Right renal pelvis (tissue), 4 donors: Measurements from ENCODE around the gene BRME1. TPM values are rescaled to one million over a fixed set of nuclear protein-coding genes. Genes with fewer than 3 reads are reported as not detected.
"Not testable (repeated sequence)": the region's sequence is repeated elsewhere in the genome, so short reads cannot be mapped to it uniquely, and the experiment has no call there.

ENCODE experiments used
- DNase-seq, 4 donors: peaks; one replicate each; pipeline ENCODE4 v3.0.0-alpha.2; 2013; ENCODE audit warnings: low read depth in 4 of 4, low spot score in 3 of 4, missing footprints in 1 of 4
- polyA plus RNA-seq, 4 donors: library from polyadenylated mRNA; unstranded; fragments of 120-200 nt; gene quantifications; one replicate each; pipeline ENCODE4 v1.2.1, GENCODE V29; 2013; ENCODE audit not compliant: insufficient read length in 4 of 4

BRME1 gene
- polyA plus RNA-seq, 4 donors, result 4.8 to 6.6 (median 5.0) TPM

- DNase-seq, result no peak
These were observed 35.0 kb downstream of the BRME1 start for GRCh38 chr19:13870873-13871272.

- no peak for DNase-seq
These were observed 36.6 kb downstream of the BRME1 start for GRCh38 chr19:13869281-13869680.

- no peak for DNase-seq
These were observed 37.3 kb downstream of the BRME1 start for GRCh38 chr19:13868663-13869062.

GRCh38 chr19:13866463-13867046 is 39.4 kb downstream of the BRME1 start:
- no peak for DNase-seq

GRCh38 chr19:13865571-13866462 is 40.1 kb downstream of the BRME1 start:
- DNase-seq, result no peak

- DNase-seq, result no peak
These were observed 41.0 kb downstream of the BRME1 start for GRCh38 chr19:13864667-13865570.

GRCh38 chr19:13864046-13864666 is 41.8 kb downstream of the BRME1 start:
- DNase-seq, result no peak

GRCh38 chr19:13861714-13862531 is 44.0 kb downstream of the BRME1 start:
- peak; percentile 86 to 96 (median 90) for DNase-seq

- DNase-seq, result no peak
These were observed 44.6 kb downstream of the BRME1 start for GRCh38 chr19:13861392-13861713.

GRCh38 chr19:13860679-13861391 is 45.1 kb downstream of the BRME1 start:
- no peak for DNase-seq

GRCh38 chr19:13859361-13859880 is 46.5 kb downstream of the BRME1 start:
- DNase-seq, result no peak

- DNase-seq, result no peak
These were observed 49.4 kb downstream of the BRME1 start for GRCh38 chr19:13856497-13856896.

GRCh38 chr19:13852171-13852707 is 53.7 kb downstream of the BRME1 start:
- not testable (repeated sequence) for DNase-seq

- not testable (repeated sequence) for DNase-seq
These were observed 54.2 kb downstream of the BRME1 start for GRCh38 chr19:13851734-13852114.

GRCh38 chr19:13850910-13851733 is 54.8 kb downstream of the BRME1 start:
- DNase-seq, result no peak

- DNase-seq, result no peak
These were observed 55.7 kb downstream of the BRME1 start for GRCh38 chr19:13849991-13850909.
